HFF-Myc (cell line): Measurements from ENCODE around the gene PAK4.
"Not testable (repeated sequence)": the region's sequence is repeated elsewhere in the genome, so short reads cannot be mapped to it uniquely, and the experiment has no call there.

Source experiments
- DNase-seq: peaks from one replicate; pipeline ENCODE4 v3.0.0-alpha.2; 2011; ENCODE audit warnings: low read depth; ENCODE audit errors: extremely low read depth
- H3K4me3 ChIP-seq: replicated peaks from 2 replicates; pipeline ENCODE4 v1.5.1; 2011; ENCODE audit warnings: low read depth, mild to moderate bottlenecking, control low read depth, low read length
- CTCF ChIP-seq: IDR thresholded peaks from 2 replicates; pipeline ENCODE4 v1.5.1; 2012; ENCODE audit warnings: mild to moderate bottlenecking, low read depth, low read length, control low read depth; ENCODE audit errors: missing control alignments

The PAK4 gene

GRCh38 chr19:39112338-39112890 lies 13.2 kb upstream of the PAK4 start:
- H3K4me3 ChIP-seq = no peak overlapping the region
- no peak for DNase-seq
- TF ChIP-seq CTCF = no peak

- no peak for TF ChIP-seq CTCF
- DNase-seq = no peak
- no peak overlapping the region for H3K4me3 ChIP-seq
Observed at GRCh38 chr19:39113199-39113598, 12.4 kb upstream of the PAK4 start.

- no peak for TF ChIP-seq CTCF
- DNase-seq = no peak
- no peak overlapping the region for H3K4me3 ChIP-seq
Observed at GRCh38 chr19:39115105-39115847, 10.3 kb upstream of the PAK4 start.

- DNase-seq, H3K4me3 ChIP-seq: not testable (repeated sequence)
Observed at GRCh38 chr19:39117023-39117422, 8.6 kb upstream of the PAK4 start.

GRCh38 chr19:39119830-39120229 lies 5.8 kb upstream of the PAK4 start:
- DNase-seq = no peak
- TF ChIP-seq CTCF = no peak
- no peak overlapping the region for H3K4me3 ChIP-seq

- TF ChIP-seq CTCF = no peak
- DNase-seq = no peak
- no peak overlapping the region for H3K4me3 ChIP-seq
Observed at GRCh38 chr19:39122934-39123731, 2.5 kb upstream of the PAK4 start.

- TF ChIP-seq CTCF = no peak
- DNase-seq = no peak
- H3K4me3 ChIP-seq = no peak overlapping the region
Observed at GRCh38 chr19:39124136-39124764, 1.3 kb upstream of the PAK4 start.
